ENCODE measurements around the gene HOMER2. TPM values are rescaled to one million over a fixed set of nuclear protein-coding genes. Genes with fewer than 3 reads are reported as not detected.
A peak's percentile ranks its signal among the peaks of the same experiment; 100 is the strongest.

Gene HOMER2
- total RNA-seq, 1 experiment from 2014 or later = 8.8 TPM

DNA sequence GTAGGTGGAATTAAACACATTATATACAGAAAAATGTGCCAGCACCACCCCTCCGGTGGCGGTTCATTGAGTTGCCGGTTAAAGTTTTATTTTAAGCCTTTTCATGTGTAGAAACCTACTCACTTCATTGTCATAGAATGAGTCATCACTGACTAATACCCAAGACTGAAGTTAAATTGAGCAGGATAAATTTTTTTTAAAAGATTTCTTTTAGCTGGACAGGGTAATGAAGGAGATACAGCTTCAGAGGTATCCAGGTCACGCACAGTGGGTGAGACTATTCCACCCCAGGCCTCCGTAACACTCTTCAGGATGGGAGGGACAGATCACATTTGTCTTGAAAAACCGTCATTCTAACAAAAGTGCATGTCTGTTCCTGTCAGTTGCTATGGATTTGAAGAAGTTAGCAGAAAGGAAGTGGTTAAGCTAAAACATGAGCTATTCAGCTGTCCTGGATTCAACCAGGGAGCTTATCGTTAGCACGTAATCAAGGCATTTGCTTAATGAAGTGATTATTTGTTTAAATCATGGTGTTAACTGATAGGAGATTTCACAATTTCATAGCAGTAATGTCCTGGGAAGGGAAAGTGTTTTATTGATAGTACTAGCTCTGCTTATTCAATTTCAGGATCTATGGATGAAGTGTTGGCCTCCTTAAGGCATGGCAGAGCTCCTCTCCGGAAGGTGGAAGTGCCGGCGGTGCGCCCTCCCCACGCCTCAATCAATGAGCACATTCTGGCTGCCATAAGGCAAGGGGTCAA lies 119.7 kb downstream of the HOMER2 start:
- ChIA-PET CTCF (interaction anchor here (0.7 to 1.8 kb wide), 8 partner anchors 8 to 302 kb away, joined by 3 to 5 read pairs (median 4); partner anchors contain the start of gene RAMAC), POLR2A (interaction anchor here (0.6 to 2.4 kb wide), 13 partner anchors 15 to 295 kb away, joined by 3 to 15 read pairs (median 5); partner anchors contain the start of genes RAMAC and RPS17)
- H3K27me3 Mint-ChIP-seq (ENCODE audit: insufficient read depth, unreplicated experiment) = no peaks in the 10 kb centered on the region
- H3K36me3 Mint-ChIP-seq (ENCODE audit: insufficient read depth, unreplicated experiment) = peaks cover 79% of the 10 kb centered on the region
- TF ChIP-seq, protein P1, sequence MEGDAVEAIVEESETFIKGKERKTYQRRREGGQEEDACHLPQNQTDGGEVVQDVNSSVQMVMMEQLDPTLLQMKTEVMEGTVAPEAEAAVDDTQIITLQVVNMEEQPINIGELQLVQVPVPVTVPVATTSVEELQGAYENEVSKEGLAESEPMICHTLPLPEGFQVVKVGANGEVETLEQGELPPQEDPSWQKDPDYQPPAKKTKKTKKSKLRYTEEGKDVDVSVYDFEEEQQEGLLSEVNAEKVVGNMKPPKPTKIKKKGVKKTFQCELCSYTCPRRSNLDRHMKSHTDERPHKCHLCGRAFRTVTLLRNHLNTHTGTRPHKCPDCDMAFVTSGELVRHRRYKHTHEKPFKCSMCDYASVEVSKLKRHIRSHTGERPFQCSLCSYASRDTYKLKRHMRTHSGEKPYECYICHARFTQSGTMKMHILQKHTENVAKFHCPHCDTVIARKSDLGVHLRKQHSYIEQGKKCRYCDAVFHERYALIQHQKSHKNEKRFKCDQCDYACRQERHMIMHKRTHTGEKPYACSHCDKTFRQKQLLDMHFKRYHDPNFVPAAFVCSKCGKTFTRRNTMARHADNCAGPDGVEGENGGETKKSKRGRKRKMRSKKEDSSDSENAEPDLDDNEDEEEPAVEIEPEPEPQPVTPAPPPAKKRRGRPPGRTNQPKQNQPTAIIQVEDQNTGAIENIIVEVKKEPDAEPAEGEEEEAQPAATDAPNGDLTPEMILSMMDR (IDR thresholded peaks at IDR 0.05; ENCODE audit: unreplicated experiment) = no peak
- peak; percentile 76 for DNase-seq (ENCODE audit: unreplicated experiment)
- H3K4me3 Mint-ChIP-seq (ENCODE audit: unreplicated experiment) = no peak overlapping the region
- no peaks in the 10 kb centered on the region for H3K9me3 Mint-ChIP-seq (ENCODE audit: unreplicated experiment)
- BruUV-seq (replicated peaks) = no TSS peak
- intact Hi-C loops (cut with micrococcal nuclease) = loop anchor here (1.0 kb wide), 1 partner anchor 152 kb away; no protein-coding TSS in a partner anchor
- H3K27ac Mint-ChIP-seq (ENCODE audit: low read depth, unreplicated experiment) = peak overlapping the region; percentile 75
- peaks cover 16% of the 10 kb centered on the region for H3K4me1 Mint-ChIP-seq (ENCODE audit: insufficient read depth, unreplicated experiment)

DNA sequence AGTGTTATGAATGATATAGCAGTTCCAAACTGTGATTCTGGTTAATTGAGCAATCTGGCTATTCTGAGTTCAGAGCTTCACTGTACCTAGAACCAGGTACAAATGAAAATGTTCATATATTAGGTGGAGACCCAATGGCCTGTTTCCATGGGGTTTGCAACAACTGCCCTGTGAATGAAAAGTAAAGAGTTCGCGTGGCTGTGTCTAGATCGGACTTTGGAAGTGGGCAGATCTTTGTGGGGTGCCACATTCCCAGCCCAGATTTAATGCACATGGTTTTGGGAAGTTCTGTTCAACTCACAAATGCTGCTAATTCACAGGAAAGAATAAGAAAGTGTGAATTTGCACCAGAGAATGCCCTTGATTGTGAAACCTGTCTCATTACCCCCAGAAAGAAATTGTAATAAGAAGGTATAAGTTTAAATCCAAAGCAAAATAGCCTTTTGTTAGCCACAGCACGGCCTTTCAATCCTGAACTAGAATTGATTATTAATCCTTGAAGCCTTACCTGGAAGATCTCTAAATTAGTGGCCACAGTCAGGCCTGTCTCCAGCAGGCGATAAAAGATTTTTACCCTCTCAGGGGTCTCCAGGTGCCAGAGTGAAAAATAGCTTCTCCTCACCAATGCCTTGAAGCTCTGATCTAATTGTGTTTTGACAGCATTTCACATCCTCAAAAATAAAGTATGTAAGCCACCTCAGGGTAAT lies 120.5 kb downstream of the HOMER2 start:
- Mint-ChIP-seq H3K36me3 (ENCODE audit: insufficient read depth, unreplicated experiment) (peaks cover 79% of the 10 kb centered on the region), H3K4me3 (ENCODE audit: unreplicated experiment) (no peak overlapping the region), H3K27ac (ENCODE audit: low read depth, unreplicated experiment) (peak overlapping the region; percentile 75), H3K4me1 (ENCODE audit: insufficient read depth, unreplicated experiment) (peaks cover 16% of the 10 kb centered on the region), H3K9me3 (ENCODE audit: unreplicated experiment) (no peaks in the 10 kb centered on the region), H3K27me3 (ENCODE audit: insufficient read depth, unreplicated experiment) (no peaks in the 10 kb centered on the region)
- ChIA-PET POLR2A (interaction anchor here (0.6 to 2.4 kb wide), 12 partner anchors 14 to 294 kb away, joined by 3 to 15 read pairs (median 5); partner anchors contain the start of genes RAMAC and RPS17), CTCF (interaction anchor here (0.7 to 1.8 kb wide), 6 partner anchors 8 to 302 kb away, joined by 3 to 5 read pairs (median 4); partner anchors contain the start of gene RAMAC)
- intact Hi-C loops (cut with micrococcal nuclease) = loop anchor here (1.0 kb wide), 1 partner anchor 152 kb away; no protein-coding TSS in a partner anchor
- TF ChIP-seq, protein P1 (IDR thresholded peaks at IDR 0.05; ENCODE audit: unreplicated experiment) = no peak
- DNase-seq (ENCODE audit: unreplicated experiment) = no peak
- BruUV-seq (replicated peaks) = no TSS peak

DNA sequence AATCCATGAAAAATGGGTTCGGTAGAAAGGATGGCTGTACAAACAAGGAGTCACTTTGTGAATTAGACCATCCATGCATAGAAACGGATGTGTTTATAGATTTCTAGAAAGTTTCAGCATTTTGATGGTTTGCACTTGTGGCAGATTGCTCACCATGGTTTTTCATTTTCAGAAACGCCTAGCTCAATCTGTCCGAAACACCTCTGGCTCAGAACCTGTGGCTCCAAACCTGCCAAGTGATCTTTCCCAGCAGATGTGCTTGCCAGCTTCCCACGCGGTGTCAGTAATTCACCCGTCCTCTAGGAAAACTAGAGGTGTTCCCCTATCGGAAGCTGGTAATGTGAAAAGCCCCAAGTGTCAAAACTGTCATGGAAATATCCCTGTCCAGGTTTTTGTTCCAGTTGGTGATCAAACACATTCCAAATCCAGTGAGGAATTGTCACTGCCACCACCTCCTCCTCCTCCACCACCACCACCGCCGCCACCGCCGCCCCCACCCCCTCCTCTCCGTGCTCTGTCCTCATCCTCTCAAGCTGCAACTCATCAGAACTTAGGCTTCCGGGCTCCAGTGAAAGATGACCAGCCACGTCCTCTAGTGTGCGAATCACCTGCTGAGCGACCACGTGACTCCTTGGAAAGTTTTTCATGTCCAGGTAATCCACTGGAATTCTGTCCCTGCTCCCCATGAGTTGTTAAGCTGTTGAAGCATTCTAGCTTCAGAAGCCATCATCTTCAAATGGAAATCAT lies 121.9 kb downstream of the HOMER2 start:
- no peak overlapping the region for H3K4me3 Mint-ChIP-seq (ENCODE audit: unreplicated experiment)
- H3K27me3 Mint-ChIP-seq (ENCODE audit: insufficient read depth, unreplicated experiment) = no peaks in the 10 kb centered on the region
- no TSS peak for BruUV-seq (replicated peaks)
- POLR2A ChIA-PET = interaction anchor here (0.7 to 1.2 kb wide), 4 partner anchors 13 to 81 kb away, joined by 3 to 5 read pairs (median 4); no protein-coding TSS in a partner anchor
- TF ChIP-seq, protein P1 (IDR thresholded peaks at IDR 0.05; ENCODE audit: unreplicated experiment) = no peak
- CTCF ChIA-PET = interaction anchor here (0.9 kb wide), 1 partner anchor 18 kb away, joined by 3 read pairs; no protein-coding TSS in a partner anchor
- peaks cover 82% of the 10 kb centered on the region for H3K36me3 Mint-ChIP-seq (ENCODE audit: insufficient read depth, unreplicated experiment)
- no peak overlapping the region for H3K27ac Mint-ChIP-seq (ENCODE audit: low read depth, unreplicated experiment)
- DNase-seq (ENCODE audit: unreplicated experiment) = no peak
- peaks cover 16% of the 10 kb centered on the region for H3K4me1 Mint-ChIP-seq (ENCODE audit: insufficient read depth, unreplicated experiment)
- no peaks in the 10 kb centered on the region for H3K9me3 Mint-ChIP-seq (ENCODE audit: unreplicated experiment)
- intact Hi-C loops (cut with micrococcal nuclease) = no loop called here
